DMS79 (cell line): Measurements from ENCODE around the gene FCER2.

Experiments
- DNase-seq: peaks from one replicate; lab custom pipeline; 2025; lab: John Stamatoyannopoulos, UW

The FCER2 gene

DNA sequence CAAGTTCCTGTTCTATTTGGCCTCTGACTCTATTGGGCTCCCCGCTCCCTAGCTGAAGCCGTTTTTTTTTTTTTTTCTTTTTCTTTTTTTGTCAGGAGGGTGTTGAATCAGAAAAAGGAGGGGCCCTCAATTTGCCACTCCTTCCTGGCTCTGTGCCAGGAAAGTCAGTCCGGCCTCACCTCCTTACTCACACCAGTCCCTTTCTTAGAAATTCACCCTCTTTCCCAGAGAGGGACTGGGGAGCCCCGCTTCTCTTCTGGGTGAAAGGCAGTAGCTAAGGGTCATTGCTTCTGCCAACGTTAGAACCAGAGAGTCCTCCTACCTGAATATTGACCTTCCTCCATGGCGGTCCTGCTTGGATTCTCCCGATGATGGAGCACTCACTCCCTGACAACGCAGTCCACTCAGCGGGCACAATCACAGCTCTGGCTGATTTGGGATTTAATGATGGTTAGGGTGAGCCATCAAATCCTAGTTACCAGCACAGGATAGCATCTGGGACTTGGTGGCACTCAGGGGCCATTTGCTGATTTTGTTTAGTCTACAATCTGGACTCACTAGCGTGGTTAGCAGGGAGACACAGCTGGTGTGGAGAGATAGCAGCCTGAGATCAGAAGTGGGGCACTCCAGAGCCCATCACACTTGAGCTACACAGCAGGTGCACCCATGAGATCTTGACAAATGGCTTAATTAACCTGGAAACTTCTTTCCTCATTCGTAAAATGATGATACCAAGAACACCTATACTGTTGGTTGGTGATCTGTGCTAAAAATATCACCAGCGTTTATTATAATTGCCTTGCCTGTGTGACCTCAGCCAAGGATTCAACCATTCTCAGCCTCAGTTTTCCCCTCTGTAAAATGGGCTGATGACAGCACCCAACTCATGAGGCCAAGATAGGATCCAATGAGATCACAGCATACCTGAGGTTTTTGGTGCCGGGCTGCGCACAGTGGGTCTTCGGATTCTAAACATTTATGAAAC lies 2.2 kb downstream of the FCER2 start:
- no peak for DNase-seq

DNA sequence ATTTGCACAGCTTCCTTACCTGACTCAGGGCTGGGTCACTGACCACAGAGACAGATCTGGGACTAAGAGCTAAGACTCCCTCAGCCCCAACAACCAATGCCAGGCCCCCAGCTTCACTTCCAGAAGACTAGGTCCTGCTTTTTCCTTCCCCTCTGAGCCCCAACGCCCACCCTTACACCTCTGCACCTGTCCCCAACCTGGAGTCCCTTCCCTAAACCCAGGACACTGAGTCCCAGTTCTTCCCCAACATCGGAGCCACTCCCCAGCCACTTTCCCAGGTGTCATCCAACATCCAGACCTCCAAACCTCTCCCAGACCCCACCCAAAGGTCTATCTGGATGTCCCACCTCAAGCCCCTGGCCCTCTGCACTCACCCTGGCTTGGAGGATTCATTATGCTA lies 2.9 kb downstream of the FCER2 start:
- DNase-seq: no peak

DNA sequence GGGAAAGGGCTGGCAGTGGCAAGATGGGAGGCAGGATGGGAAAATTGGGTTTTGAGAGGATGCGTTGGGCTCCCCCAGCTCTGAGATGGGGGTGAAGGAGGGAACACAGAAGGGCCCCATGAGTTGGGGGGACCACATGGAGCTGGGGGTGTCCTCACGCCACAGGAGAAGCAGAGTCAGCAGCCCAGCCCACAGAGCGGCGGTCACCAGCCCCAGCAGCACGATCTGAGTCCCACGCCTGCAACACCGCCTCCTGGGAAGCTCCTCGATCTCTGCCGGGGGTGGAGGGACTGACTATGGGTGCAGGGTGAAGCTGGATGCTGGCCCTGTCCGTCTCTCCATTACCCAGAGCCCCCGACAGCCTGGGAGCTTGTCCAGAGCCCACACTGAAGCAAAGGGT lies 3.3 kb downstream of the FCER2 start:
- no peak for DNase-seq

DNA sequence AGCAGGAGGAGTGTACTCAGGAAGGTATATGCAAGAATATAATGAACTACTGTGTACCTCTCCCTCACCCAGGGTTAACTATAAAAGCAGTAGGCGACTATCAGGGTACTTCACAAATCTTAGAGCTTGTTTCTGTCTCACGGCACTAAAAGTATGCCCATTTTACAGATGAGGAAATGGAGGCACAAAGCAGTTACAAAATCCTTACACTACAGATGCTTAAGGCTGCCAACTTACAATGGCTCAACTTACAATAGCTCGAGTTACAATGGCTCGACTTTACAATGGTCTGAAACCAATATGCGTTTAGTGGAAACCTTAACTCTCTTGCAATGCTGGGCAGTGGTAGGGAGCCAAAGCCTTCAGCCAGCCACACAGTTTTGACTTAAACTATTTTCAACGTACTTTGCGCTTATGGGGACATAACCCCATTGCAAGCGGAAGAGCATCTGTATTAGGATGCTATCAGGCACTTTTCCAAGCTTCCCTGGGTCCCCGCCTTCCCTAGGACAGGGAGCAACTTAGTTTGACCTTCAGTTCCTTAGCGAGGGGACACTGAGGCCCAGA lies 4.1 kb downstream of the FCER2 start:
- DNase-seq: no peak

DNA sequence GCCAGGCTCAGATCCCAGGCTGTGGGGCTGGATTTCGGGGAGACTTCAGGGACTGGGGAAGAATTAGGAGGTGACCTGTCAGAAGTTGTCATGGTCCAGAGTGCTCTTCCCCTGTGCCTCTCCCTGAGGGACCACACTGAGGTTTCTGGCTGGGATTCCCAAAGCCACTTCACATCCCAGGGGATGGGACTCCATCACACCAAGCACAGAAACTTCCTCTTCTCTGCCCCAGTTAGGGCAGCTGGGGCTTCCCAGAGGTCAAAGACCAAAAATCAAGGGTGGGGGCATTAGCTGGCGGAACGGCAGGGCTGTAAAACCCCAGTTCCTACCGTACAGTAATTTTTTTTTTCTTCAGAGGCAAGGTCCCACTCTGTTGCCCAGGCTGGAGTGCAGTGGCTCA lies 7.4 kb downstream of the FCER2 start:
- DNase-seq: no peak

DNA sequence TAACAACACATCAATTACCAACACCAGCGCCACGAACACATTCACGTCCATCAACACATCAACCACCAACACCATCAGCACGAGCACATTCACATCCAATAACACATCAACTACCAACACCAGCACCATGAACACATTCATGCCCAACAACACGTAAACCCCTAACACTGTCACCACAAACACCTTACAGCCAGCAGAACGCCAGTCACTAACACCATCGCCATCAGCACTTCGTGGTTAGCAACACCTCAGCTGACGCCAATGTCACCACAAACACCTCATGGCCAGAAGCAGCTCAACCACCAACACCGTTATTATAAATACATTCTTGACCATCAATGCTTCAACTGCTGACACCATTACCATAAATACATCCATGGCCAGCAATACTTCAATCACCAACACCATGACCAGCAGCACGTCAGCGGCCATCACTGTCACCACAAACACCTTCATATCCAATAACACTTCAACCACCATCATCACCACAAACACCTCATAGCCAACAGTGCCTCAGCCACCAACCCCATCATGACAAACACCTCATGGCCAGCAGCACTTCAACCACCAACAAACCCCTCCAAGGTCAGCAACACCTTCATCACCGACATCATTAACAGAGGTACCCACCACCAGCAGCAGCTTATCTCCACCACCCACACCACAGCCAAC lies 9.4 kb downstream of the FCER2 start:
- no peak for DNase-seq

DNA sequence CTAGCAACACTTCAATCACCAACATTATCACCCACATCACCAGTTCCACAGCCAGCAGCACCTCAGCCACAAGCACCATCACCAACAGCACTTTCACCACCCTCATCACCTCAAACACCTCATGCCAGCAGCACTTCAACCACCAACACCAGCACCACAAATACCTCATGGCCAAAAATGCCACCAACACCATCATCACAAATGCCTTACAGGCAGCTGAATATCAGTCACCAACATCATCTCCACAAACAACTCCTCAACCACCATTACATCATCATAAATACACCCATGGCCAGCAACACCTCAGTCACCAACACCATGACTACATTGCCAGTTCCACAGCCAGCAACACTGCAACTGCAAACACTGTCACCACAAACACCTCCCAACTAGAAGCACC lies 10.4 kb downstream of the FCER2 start:
- DNase-seq: no peak

DNA sequence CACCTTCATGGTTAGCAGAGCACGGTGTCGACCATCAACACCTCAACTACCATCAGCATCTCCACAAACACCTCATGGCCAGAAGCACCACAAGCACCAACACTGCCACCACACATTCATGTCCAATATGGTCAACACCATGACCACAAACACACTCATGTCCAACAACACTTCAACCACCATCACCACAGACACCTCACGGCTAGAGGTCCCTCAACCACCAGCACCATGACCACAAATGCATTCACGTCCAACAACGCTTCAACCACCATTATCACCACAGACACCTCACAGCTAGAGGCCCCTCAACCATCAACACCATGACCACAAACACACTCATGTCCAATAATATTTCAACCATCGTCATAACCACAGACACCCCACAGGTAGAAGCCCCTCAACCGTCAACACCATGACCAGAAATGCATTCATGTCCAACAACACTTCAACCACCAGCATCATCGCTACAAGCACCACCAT lies 11.1 kb downstream of the FCER2 start:
- DNase-seq: no peak

DNA sequence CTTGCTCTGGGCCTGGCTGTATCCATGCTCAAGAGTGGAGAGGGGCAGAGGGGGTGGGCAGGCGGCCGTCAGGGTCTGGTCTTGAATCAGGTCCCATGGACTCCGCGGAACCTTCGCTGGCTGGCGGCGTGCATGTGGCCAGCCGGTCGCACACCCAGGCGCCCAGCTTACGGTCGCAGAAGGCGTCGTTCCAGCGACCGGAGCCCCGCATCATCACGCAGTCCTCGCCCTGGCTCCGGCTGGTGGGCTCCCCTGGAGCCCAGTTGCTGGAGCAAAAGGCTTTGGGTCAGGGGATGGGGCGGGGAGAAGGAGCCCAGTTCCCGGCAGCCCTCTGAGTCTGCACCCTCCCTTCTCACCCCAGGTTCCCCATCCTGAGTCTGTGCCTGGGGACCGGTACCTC lies 12.8 kb downstream of the FCER2 start:
- DNase-seq: no peak

DNA sequence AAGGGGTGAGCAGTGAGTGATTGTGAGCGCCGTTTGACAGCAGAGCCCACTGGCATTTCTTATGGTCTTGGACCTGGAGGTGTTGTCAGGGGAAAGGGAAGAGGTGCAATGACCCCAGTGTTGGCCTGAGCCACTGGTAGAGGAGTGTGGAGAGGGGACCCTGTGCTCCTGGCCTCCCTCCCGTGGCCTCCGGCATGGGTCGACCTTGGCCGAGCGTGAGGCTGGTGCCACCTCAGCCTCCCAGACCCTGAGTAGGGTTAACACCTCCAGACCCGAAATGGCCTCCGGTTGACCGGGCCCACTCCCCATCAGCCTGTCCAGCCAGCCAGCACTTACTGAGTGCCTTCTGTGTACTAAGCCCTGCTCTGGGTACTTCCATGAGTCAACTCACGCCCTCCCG lies 14.8 kb downstream of the FCER2 start:
- DNase-seq: no peak

DNA sequence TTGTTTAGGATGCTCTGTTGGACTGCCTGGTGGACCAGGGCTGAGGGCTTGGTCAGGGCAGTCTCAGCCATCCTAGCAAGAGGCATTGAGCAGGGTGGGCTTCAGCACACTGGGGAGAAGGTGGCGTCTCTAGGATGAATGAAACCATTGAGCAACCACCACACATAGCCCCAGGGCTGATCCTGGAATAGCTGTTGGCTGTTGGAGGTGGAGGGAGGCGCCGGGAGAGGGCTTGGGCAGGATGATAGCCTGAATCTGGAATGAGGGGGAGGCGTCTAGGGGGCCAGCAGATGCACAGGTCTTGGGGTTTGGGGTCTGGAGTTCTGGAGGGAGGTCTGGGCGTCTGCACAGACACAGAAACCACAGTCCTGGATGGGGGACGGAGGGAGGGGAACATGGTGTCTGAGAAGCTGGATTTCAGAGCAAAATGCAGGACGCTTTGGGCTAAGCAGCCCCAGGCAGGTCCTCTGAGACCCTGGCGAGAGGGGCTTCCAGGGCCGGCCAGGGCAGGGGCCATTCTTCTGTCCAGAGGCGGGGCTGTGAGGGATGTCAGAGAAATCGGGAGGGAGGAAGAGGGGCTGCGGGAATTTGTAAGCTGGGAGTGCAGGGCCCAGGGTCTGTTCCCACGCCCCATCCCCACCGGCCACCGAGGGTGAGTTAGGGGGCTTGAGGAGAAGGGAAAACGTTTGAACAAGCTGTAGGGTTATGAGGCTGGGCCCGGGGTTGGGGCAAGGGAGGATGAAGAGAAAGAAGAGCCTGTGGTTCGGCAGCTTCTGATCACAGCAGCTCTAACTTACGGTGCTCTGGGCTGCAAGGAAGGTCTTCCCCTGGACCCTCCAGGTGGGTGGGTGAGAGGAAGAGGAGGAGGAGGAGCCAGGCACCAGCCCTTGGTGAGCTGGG lies 16.1 kb downstream of the FCER2 start:
- no peak for DNase-seq

DNA sequence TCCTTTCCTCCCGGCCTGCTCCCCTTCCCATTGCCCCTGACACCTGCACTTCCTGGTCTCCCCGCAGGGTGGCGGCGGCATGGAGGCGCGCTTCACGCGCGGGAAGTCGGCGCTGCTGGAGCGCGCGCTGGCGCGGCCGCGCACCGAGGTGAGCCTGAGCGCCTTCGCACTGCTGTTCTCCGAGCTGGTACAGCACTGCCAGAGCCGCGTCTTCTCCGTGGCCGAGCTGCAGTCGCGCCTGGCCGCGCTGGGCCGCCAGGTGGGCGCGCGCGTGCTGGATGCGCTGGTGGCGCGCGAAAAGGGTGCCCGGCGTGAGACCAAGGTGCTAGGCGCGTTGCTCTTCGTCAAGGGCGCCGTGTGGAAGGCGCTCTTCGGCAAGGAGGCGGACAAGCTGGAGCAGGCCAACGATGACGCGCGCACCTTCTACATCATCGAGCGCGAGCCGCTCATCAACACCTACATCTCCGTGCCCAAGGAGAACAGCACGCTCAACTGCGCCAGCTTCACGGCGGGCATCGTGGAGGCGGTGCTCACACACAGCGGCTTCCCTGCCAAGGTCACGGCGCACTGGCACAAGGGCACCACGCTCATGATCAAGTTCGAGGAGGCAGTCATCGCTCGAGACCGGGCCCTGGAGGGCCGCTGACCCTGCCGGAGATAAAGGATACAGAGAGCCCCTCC lies 19.6 kb downstream of the FCER2 start:
- DNase-seq: no peak

DNA sequence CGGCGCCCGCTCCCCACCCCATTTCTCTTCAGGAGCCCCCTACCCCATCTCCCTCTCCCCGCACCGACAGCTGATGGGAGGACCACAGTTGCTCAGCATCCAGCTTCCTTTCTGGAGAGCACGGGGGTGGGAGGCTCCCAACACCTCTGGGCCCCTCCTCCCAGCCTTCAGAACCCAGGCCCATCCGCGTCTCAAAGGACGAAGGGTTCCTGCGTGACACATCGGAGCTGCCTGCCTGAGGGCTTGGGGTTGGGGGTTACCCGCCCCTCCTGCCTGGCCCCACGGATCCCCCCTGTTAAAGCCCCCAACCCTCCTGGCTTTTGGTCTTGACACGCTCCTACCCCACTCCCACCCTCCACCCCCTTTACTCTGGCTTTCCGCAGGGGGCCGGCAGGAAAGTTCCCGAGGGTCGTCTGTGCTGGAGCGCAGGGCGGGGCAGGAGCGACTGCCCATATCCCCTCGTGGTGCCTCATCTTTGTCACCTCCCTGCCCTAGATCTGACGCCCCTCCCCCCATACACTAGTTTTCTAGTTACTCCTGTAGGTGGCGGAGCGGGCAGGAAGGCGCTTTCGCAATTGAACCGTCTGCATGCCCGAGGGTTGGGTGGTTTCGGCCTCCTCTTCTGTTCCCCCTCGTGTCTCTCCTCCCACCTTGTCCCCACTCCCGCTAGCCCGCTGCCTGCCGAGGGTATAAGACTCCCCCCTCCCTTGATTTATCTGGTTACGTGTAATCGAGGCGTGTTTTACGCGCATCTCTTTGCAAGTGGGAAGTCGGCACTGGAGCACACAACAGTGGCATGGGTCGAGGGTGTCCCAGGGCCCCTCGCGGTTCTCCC lies 20.4 kb downstream of the FCER2 start:
- no peak for DNase-seq

DNA sequence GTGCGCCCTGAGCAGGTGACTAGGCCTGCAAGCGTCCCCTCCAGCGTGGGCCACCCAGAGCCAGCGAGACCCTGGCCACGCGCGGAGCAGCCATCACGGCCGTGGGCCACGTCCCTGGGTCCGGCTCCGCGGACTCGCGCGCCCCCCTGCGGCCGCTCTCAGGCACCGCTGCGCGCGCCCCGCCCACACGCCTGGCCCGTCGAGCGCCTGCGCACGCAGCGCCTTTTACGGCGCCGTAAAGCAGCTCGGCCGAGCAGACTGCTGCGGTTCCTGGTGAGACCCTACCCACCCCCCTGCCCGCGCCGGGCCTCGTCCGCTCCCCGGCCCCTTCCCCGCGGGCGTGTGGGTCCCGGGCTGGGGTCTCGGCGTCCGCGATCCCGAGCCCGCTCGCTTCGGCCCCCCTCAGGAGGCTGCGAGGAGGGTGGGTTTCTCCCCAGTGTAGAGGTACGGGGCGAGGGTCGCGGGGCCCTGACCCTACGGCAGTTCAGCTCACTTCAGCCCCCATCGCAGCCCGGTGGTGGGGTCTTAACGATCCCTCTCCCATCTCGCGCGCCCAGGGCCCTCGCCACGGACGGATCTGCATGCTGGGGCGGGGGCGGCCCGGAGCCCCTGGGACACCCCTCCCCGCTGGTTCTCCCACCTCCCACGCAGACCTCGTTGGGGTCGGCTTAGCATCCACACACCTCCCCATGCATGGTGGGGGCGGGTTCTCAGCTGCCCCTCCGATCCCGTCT lies 21.2 kb downstream of the FCER2 start, which contains the start of gene TRAPPC5:
Gene TRAPPC5 (plus strand): TSS at position 228 of the 734 bp plus-strand sequence. CDS start 1,421 bp downstream, outside the sequence.
- peak; percentile 43 for DNase-seq

DNA sequence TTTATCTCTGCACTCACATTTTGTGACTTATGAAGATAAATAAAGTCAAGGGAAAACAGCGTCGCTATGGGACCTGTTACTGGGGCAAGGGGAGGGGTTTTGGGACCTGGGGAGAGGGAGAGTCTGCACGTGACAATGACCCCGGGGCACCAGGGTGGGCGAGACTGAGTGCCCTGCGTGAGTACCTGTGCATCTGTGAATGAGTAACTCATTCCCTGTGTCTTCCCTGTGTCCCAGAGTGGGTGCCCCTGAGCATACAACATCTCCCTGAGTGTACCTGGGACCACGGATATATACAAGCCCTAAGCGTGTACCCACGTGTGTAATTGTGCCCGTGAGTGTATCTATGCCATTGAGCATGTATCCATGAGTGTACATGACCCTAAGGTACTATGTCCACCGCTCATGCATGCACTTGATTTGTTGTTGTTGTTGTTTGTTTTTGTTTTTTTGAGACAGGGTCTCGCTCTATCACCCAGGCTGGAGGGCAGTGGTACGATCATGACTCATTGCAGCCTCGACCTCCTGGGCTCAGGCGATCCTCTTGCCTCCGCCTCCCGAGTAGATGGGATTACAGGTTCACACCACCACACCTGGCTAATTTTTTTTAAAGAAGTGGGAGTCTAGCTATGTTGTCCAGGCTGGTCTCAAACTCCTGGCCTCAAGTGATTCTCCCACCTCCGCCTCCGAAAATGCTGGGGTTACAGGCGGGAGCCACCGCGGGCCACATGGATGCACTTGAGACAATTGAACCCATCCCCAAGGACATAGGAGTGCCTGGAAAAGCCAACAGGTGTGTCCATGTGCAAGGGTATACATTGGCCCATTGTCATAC lies 21.9 kb downstream of the FCER2 start:
- DNase-seq: peak; percentile 40

DNA sequence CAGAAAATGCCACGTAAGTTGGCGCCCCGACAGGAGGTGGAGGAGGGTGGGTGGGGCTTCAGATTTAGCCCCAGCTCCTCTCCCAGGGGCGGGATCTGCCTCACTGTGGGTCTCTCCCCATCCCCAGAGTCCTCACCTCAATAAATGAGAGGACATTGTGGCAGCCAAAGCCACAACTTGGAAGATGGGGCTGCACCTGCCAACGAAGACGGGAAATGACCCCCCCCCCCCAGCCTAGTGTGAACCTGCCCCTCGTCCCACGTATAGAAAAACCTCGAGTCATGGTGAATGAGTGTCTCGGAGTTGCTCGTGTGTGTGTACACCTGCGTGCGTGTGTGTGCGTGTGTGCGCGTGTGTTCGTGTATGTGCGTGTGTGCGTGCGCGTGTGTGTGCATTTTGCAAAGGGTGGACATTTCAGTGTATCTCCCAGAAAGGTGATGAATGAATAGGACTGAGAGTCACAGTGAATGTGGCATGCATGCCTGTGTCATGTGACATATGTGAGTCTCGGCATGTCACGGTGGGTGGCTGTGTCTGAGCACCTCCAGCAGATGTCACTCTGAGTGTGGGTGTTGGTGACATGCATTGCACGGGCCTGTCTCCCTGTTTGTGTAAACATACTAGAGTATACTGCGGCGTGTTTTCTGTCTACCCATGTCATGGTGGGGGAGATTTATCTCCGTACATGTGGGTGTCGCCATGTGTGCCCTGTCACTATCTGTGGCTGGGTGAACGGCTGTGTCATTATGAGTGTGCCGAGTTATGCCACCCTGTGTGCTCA lies 22.8 kb downstream of the FCER2 start:
- DNase-seq: peak; percentile 26

DNA sequence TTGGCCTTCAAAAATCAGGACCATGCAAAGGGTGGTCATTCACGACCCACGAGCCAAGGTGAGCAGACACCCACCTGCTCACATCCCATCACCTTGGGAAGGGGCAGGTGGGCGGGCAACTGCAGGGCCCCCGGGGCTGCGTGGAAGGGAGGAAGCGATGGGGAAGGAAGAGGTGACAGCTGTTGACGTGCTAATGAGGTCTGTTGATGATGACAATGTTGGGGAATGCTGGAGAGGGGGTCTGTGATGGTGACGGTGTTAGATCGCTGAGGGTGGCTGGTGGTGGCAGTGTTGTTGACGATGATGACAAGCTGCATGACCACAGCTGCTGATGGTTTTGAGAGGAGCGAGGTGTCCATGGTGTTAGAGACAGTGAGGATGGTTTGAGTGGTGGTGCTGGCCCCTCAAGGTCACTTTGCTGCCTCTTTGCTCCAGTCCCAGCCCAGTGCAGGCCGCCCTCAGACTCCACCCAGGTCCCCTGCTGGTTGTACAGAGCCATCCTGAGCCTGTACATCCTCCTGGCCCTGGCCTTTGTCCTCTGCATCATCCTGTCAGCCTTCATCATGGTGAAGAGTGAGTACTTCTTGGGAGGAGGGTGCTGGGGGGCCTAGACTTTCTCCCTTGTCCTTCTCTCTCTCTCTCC lies 24.1 kb downstream of the FCER2 start:
- no peak for DNase-seq
